Thyroid gland (tissue), 4 donors: Measurements from ENCODE around the gene ATE1.

Source experiments
- CTCF ChIP-seq, 6 experiments: fragments of 200-600 bp in 3 of 6; fragments of 450-650 bp in 3 of 6; sonication (generic) in 3 of 6; IDR thresholded peaks; one replicate each; pipeline ENCODE4 v1.5.1; 2016 to 2019; ENCODE audit warnings: antibody characterized with exemption in 6 of 6, mild to moderate bottlenecking in 2 of 6, inconsistent platforms in 1 of 6, moderate library complexity in 1 of 6
- POLR2A ChIP-seq, 2 donors: fragments of 450-650 bp; IDR thresholded peaks; one replicate each; pipeline ENCODE4 v1.6.1; 2017; ENCODE audit warnings: antibody characterized with exemption in 2 of 2, mild to moderate bottlenecking in 2 of 2, moderate library complexity in 1 of 2

- TF ChIP-seq CTCF (IDR thresholded peaks at IDR 0.05) (no peak), POLR2A (IDR thresholded peaks at IDR 0.05) (no peak)
Observed at GRCh38 chr10:121854809-121855445, 72.9 kb downstream of the ATE1 start.
